Caco-2 (cell line): ENCODE data around the gene SPEM2. TPM values are rescaled to one million over a fixed set of nuclear protein-coding genes. Genes with fewer than 3 reads are reported as not detected.
A peak's percentile ranks its signal among the peaks of the same experiment; 100 is the strongest.

Experiments
- BruUV-seq: library from RNA; stranded (reverse); fragments of 400-500 nt; replicated peaks from 2 replicates; lab custom pipeline; 2021; lab: Mats Ljungman, UMichigan
- CTCF ChIA-PET: fragments of 300-600 bp; sonication (Branson Sonifier 250); formaldehyde crosslinking; loops from one replicate; lab custom pipeline; 2022; ENCODE audit warnings: antibody characterized with exemption; lab: Charles Lee
- POLR2A ChIA-PET: fragments of 300-600 bp; sonication (Branson Sonifier 250); formaldehyde crosslinking; loops from one replicate; lab custom pipeline; 2022; ENCODE audit warnings: antibody characterized with exemption; lab: Charles Lee
- DNase-seq, 2 experiments: peaks; one replicate each; pipeline versions ENCODE4 v3.0.0 to v3.0.0-alpha.2; 2020 to 2022
- H3K27me3 ChIP-seq: replicated peaks from 2 replicates; pipeline ENCODE4 v1.6.0; 2011; ENCODE audit warnings: low read length; ENCODE audit not compliant: control insufficient read depth, insufficient read depth
- H3K36me3 ChIP-seq: 2 replicates; pipeline ENCODE4 v1.5.1; 2011; ENCODE audit warnings: low read length; ENCODE audit not compliant: control insufficient read depth, insufficient read depth
- H3K4me1 ChIP-seq: fragments of 250-450 bp; sonication (Bioruptor Pico); 2 replicates; pipeline ENCODE4 v1.5.1; 2020; ENCODE audit warnings: mild to moderate bottlenecking
- H3K4me3 ChIP-seq: 2 replicates; pipeline ENCODE4 v1.5.1; 2011; ENCODE audit warnings: low read depth, mild to moderate bottlenecking, control low read depth, low read length
- H3K9me3 ChIP-seq: fragments of 250-450 bp; sonication (Bioruptor Pico); 2 replicates; pipeline ENCODE4 v1.5.1; 2020; ENCODE audit warnings: mild to moderate bottlenecking, moderate library complexity
- H3K27ac Mint-ChIP-seq: one replicate; pipeline ENCODE4 v1.8.0; 2022; ENCODE audit warnings: mixed read lengths; ENCODE audit not compliant: unreplicated experiment
- H3K27me3 Mint-ChIP-seq: one replicate; pipeline ENCODE4 v1.8.0; 2022; ENCODE audit warnings: mixed read lengths; ENCODE audit not compliant: insufficient read depth, unreplicated experiment
- H3K36me3 Mint-ChIP-seq: one replicate; pipeline ENCODE4 v1.8.0; 2022; ENCODE audit warnings: mild to moderate bottlenecking, mixed read lengths; ENCODE audit not compliant: insufficient read depth, unreplicated experiment
- H3K4me1 Mint-ChIP-seq: one replicate; pipeline ENCODE4 v1.8.0; 2022; ENCODE audit warnings: low read depth, mixed read lengths; ENCODE audit not compliant: unreplicated experiment
- H3K4me3 Mint-ChIP-seq: one replicate; pipeline ENCODE4 v1.8.0; 2022; ENCODE audit warnings: mild to moderate bottlenecking, moderate library complexity, mixed read lengths; ENCODE audit not compliant: unreplicated experiment
- H3K9me3 Mint-ChIP-seq: one replicate; pipeline ENCODE4 v1.8.0; 2022; ENCODE audit warnings: mixed read lengths; ENCODE audit not compliant: unreplicated experiment
- CTCF ChIP-seq, 2 experiments: fragments of 200-600 bp in 1 of 2; IDR thresholded peaks; 1 replicate in 1 of 2; 2 replicates in 1 of 2; pipeline versions ENCODE4 v1.5.1 to v1.8.0; 2011 to 2022; ENCODE audit warnings: antibody characterized with exemption in 1 of 2, control low read depth in 1 of 2, inconsistent platforms in 1 of 2, low read depth in 1 of 2, low read length in 1 of 2, mild to moderate bottlenecking in 1 of 2, moderate library complexity in 1 of 2; ENCODE audit not compliant: insufficient read depth in 1 of 2, severe bottlenecking in 1 of 2, unreplicated experiment in 1 of 2
- intact Hi-C: fragments of 100-400 bp; cut with micrococcal nuclease; formaldehyde crosslinking; loops from one replicate; pipeline ENCODE4 v1.10.0; 2022; ENCODE audit not compliant: unreplicated experiment
- total RNA-seq: library from RNA; stranded (reverse); gene quantifications from 2 replicates; pipeline ENCODE4 v1.2.3, GENCODE V29; 2022

Gene SPEM2
- total RNA-seq, 1 experiment from 2014 or later: not detected

GRCh38 chr17:7436556-7437368 is 11.3 kb downstream of the SPEM2 start:
- H3K27me3 Mint-ChIP-seq: no peaks in the 10 kb centered on the region
- peaks cover 23% of the 10 kb centered on the region for H3K36me3 Mint-ChIP-seq
- Histone ChIP-seq H3K36me3 (no peaks in the 10 kb centered on the region), H3K27me3 (no peaks in the 10 kb centered on the region), H3K4me3 (peak overlapping the region; percentile 55), H3K4me1 (no peaks in the 10 kb centered on the region), H3K9me3 (no peaks in the 10 kb centered on the region)
- peak; percentile 45 to 48 for TF ChIP-seq CTCF (IDR thresholded peaks at IDR 0.05; ENCODE audit: insufficient read depth in 1 of 2, low read depth in 1 of 2, low read length in 1 of 2, severe bottlenecking in 1 of 2, unreplicated experiment in 1 of 2)
- no TSS peak for BruUV-seq
- peak overlapping the region; percentile 81 for H3K4me3 Mint-ChIP-seq
- POLR2A ChIA-PET: interaction anchor here (0.5 to 2.9 kb wide), 5 partner anchors 28 to 47 kb away, joined by 3 to 38 read pairs (median 4); partner anchors contain the start of genes POLR2A, TMEM256 and ZBTB4
- CTCF ChIA-PET: interaction anchor here (0.6 to 2.9 kb wide), 12 partner anchors 15 to 124 kb away, joined by 3 to 21 read pairs (median 3); partner anchors contain the start of genes TMEM256, TNFSF13 and ZBTB4
- peak overlapping the region; percentile 95 for H3K27ac Mint-ChIP-seq
- DNase-seq: peak; percentile 74 to 86
- H3K4me1 Mint-ChIP-seq: peaks cover 6% of the 10 kb centered on the region
- intact Hi-C loops: loop anchor here (1.0 to 5.0 kb wide), 3 partner anchors 47 to 251 kb away; partner anchors contain the start of genes TMEM95, TP53 and WRAP53
- H3K9me3 Mint-ChIP-seq: no peaks in the 10 kb centered on the region

- Histone ChIP-seq H3K4me3 (peak overlapping the region; percentile 28), H3K4me1 (no peaks in the 10 kb centered on the region), H3K9me3 (no peaks in the 10 kb centered on the region), H3K36me3 (no peaks in the 10 kb centered on the region), H3K27me3 (no peaks in the 10 kb centered on the region)
- H3K27me3 Mint-ChIP-seq: no peaks in the 10 kb centered on the region
- H3K9me3 Mint-ChIP-seq: no peaks in the 10 kb centered on the region
- H3K4me1 Mint-ChIP-seq: peaks cover 6% of the 10 kb centered on the region
- BruUV-seq: no TSS peak
- DNase-seq: no peak
- TF ChIP-seq CTCF (IDR thresholded peaks at IDR 0.05; ENCODE audit: insufficient read depth in 1 of 2, low read depth in 1 of 2, low read length in 1 of 2, severe bottlenecking in 1 of 2, unreplicated experiment in 1 of 2): no peak
- H3K4me3 Mint-ChIP-seq: peak overlapping the region; percentile 81
- H3K36me3 Mint-ChIP-seq: peaks cover 23% of the 10 kb centered on the region
- ChIA-PET CTCF (interaction anchor here (0.6 to 2.9 kb wide), 10 partner anchors 18 to 123 kb away, joined by 3 to 21 read pairs (median 4); partner anchors contain the start of genes TMEM256, TNFSF13 and ZBTB4), POLR2A (interaction anchor here (0.5 to 2.9 kb wide), 3 partner anchors 27 to 47 kb away, joined by 3 to 38 read pairs (median 4); partner anchors contain the start of genes POLR2A and TMEM256)
- peak overlapping the region; percentile 95 for H3K27ac Mint-ChIP-seq
- intact Hi-C loops: loop anchor here (1.0 to 5.0 kb wide), 3 partner anchors 46 to 250 kb away; partner anchors contain the start of genes TMEM95, TP53 and WRAP53
Observed at GRCh38 chr17:7437369-7437863, 12.0 kb downstream of the SPEM2 start.
